DMS153 (cell line): Measurements from ENCODE around the gene PHYHIPL.

ENCODE experiments used
- DNase-seq: peaks from one replicate; lab custom pipeline; 2025; lab: John Stamatoyannopoulos, UW

The PHYHIPL gene

DNA sequence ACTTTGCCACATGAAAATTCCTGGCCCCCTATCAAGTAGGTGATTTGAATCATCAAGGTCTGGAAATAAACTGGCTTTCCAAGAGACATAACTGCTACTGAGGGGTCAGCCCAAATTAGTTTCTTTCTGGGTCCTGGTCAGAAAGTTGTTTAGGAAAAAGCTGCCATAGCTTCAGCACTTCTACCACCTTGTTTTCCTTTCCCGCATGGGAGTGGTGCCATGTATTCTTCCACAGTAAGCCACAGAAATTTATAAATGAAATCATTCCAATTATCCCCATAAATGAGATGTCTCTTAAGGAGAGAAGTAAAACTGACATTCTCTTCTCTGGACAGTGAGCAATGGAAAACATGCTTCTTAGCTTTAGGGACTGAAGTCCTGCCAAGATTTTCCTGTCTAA lies 80.8 kb downstream of the PHYHIPL start:
- no peak for DNase-seq

DNA sequence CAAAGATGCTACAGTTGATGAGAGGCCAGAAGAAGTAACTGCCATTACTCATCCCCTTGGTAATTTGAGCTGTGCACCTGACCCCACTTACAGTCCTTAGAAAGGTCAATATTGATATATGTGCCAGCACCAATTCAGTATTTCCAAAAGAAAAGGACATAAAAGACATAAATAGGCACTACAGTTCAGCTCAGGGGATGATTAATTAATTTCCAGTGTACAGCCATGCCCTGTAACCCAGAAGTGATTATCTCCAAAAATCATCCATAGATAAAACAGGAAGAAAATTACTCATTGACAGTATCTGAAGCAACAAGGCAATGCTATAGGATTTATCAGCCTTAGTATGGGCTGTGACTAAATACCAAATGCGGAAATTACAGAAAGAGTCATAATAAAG lies 82.4 kb downstream of the PHYHIPL start:
- DNase-seq, result peak; percentile 64

DNA sequence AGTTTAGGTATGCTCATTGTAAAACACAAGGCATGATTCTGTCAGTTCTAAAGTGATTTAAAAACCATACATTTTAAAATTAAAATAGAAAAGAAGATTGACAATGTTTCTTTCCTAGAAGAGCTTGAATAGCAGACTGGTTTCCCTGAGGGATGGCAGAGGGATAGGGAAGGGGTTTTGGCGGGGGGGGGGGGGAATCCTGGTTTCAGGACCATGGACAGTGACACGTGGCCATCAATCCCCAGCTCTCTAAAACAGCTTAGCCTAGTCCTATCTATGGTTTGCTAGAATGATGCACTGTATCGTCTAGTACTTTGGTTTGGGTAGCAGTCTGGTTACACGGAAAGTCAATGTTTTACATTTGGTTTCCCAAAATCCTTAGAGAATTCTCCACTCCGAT lies 88.7 kb downstream of the PHYHIPL start:
- no peak for DNase-seq

DNA sequence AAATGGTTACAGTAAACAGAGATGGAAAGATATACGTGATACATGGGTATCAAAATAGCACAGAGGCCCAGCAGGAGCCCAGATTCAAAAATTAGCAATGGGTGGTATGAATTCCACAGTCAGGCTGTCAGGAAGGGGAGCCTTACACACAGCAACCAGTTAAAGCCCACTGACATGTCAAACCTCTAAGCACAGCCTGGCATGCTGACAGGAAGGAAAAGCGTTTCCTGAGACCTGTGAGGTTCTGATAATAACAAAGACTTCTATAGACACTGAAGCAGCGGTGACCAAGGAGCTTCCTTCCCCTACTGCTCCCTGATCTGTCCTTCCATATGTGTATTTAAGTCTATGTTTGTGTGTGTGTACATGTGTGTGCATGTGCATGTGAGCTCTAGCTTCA lies 89.9 kb downstream of the PHYHIPL start:
- DNase-seq, result no peak

DNA sequence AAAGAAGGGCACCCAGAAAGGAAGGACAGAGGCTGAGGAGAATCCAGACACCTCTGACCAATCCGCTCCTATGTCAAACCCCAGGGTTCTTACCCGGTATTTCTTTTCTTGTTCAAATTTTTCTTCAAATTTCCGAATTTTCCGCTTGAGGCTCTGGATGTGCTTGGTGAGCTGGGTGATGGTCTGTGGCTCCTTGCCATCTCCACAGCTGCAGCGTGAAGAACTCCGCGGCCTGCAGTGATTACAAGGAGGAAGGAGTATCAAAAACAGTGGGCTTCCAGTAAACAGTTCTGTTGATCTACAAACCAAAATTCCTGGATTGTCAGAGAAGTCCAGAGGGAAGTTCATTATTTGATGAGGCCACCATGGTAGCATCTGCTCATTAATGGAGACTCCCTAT lies 92.0 kb downstream of the PHYHIPL start:
- no peak for DNase-seq

DNA sequence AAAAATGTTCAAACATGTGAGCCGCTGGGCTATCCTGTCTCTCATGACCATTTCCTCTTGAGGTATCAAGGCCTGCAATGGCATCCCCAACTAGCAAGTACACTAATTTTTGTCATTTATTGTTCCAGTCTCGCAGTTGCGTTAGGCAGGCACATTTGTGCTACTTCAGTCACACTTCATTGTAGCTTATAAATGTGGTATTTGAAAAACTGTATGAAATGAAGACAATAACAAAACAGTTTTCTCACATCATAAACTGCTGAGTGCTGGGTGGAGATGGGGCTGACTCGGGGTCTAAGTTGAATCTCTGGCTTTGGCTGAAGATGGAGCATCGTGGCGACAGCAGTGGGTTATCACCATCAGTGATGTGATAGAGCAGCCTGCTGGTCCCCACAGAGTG lies 93.2 kb downstream of the PHYHIPL start:
- no peak for DNase-seq

DNA sequence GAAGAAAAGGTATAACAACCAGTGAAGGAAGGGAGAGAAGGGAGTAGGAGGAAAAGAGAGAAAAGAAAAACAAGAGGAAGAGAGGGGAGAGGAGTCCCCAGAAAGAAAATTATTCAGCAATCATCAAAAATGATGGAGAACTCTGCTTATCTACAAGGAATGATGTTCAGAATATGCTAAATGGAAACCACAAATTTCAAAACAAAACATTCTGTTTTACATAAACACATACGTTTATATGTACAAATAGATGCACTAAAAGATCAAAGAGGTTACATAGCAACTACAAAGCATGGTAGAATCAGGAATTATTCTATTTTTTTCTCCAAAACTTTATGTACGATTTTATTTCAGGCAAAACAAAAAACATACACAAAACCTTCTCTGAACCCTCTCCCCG lies 94.0 kb downstream of the PHYHIPL start:
- no peak for DNase-seq

DNA sequence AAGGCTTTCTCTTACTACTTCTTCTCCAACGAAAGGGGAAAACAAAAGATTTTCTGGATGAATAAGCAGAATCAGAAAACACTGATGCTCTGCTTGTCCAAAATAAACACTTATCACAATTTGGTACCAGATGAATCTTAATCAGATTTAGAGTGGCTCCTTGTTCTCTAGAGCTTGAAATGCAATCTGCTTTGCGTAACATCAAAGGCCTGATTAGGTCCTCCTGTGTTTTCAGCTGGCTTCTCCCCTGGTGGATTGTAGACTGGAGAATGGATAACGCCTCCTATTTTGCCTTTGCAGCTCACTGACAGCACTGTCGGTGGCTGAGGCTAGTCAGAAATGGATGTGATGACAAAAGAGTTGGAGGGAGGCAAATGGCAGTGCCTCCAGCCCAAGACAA lies 94.7 kb downstream of the PHYHIPL start:
- DNase-seq, result no peak

DNA sequence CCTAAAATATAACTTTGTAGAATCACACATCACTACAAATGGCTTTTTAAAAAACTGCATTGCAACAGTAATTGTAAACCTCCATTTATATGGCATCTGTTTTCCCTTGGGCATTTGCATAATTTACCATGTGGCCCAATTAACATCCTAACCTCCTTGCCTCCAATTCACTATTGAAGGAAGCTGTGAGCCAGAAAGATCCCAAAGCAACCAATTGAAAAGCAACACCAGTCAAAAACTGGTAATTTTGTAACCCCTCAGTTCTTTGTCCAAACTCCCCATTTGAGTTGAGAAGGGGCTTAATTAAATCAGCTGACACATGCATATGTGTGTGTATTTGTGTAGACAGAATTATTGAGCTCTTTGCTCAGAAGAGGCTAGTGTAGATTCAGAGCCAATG lies 95.6 kb downstream of the PHYHIPL start:
- no peak for DNase-seq

DNA sequence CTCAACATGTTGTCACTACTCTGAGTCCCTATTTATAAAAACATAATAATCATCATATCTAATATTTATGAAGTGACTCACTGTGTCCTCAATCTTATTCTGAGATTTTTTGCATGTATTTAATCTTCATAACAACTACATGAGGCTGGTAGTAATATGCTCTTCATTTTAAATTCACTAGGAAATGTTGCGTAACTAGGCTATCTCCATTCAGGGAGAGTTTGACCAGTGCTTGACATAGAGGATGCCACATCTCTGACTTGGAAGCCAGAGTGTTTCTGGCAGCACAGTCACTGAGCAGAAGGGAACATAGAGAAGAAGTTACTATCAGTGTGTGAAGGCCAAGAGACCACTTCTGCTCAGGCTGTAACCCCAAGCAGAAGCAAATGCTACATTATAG lies 97.0 kb downstream of the PHYHIPL start:
- no peak for DNase-seq

DNA sequence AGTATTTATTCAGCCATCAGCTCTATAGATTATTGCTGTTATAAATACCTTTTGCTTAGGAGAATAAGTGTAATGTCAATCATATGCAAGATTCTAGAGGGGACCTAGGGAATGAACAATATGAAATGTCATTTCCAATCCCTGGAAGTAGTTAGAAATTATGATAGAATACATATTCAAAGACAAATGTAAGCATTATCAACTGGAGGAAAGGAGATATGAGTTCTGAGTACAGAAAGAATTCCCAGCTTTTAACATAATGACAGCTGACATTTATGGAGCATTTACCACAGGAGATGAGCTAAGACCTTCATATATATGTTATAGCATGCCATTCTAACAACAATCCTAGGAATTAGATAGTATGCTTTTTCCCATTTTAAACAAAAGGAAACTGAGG lies 99.7 kb downstream of the PHYHIPL start:
- no peak for DNase-seq

DNA sequence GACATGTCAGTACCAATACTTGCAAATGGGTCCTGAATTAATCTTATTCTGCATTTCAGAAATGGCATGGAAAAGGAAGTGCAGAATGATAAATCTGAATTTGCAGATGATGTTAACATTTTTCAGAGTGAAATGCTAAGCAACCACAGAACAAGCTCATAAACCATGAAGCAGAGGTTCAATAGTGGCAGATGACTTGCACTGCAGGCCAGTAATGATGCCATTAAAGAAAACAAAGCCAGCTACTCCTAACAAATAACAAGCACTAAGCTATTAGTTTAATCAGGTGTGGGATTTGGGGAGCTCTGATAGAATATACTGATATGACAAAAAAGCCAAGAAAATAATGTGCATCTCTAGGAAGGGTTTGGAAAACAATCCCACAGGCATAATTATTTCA lies 100.5 kb downstream of the PHYHIPL start:
- DNase-seq, result peak; percentile 10

DNA sequence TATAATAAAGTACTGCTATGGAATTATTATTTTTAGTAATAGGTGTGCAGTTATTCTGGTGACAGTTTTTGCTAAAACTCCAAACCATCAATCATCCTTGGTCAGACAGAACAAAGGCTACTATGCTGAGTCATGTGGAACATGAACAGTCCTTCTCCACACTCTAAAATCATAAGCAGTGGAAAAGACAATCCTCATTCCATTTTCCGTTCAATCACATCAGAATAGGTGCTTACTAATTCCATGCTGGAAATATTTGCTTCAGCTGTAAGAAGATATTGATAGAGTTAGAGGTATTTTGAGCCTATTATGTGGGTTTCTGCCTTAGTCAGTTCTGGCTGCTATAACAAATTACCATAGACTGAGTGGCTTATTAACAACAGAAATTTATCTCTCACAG lies 103.0 kb downstream of the PHYHIPL start:
- DNase-seq, result no peak

DNA sequence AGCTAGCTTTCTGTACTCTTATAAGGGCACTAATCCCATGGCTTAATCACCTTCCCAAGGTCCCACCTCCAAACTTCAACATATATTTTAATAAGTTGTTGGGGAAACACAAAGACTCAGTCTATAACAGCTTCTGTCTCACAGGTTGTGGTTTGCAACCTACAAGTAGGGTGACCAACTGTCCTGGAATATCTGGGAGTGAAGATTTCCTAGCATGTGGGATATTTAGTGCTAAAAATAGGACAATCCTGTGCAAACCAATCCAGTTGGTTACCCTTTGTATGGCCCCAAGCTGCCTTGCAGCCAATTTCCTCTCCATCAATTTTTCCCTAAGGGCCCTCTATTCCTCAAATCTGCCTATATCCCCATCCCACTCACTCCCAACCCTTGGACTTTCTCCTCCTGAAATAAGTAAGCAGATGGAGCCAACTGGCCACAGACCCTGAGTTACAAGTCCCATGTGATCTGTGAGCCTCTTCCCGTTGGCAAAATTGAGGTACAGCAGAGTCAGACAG lies 103.6 kb downstream of the PHYHIPL start:
- DNase-seq, result no peak

DNA sequence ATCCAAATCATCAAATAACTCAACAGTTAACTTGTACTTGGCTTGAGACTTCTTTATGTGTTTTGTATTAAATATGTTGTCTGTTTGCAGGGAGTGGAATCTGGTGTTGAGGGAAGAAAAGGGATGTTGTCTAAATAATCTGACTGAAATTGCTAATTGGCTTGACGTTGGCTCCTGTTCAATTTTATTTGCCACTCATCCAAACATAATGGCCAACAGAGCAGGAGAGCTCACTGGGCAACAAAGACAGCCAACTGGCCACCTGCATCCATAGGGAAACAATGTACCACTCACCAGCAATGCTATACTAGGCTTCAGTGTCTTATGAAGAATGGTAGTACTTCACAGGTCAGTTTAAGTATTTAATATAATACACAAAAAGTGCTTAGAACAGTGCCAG lies 105.4 kb downstream of the PHYHIPL start:
- DNase-seq, result no peak

DNA sequence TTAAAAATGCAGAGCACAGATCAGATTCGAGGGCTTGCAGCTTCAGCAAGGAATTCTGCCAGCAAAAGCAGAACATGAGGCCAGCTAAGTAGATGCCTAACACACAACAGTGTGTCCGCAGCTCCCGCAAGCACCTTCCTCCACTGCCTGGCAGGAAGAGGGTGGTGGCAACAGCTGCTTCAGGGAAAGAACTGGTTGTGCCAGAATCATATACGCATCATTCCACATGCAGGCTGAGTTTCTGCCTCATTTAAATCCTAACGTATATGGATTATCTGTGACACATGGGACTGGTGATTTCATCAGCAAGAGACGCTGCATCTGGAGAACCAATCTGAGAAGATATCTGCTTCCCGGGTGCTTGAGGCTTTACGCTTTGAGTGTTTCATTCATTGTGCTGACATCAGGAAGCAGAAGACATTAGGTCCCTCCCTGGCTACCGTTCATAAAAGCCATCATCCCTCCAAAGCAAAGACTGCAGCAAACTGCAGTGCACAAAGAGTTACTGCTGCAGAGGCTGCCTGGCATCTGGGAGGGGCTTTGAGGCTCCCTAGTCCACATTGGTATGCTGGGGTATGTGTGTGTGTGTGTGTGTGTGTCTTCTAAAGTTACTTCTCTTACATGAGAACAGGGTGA lies 107.1 kb downstream of the PHYHIPL start:
- peak; percentile 42 for DNase-seq

DNA sequence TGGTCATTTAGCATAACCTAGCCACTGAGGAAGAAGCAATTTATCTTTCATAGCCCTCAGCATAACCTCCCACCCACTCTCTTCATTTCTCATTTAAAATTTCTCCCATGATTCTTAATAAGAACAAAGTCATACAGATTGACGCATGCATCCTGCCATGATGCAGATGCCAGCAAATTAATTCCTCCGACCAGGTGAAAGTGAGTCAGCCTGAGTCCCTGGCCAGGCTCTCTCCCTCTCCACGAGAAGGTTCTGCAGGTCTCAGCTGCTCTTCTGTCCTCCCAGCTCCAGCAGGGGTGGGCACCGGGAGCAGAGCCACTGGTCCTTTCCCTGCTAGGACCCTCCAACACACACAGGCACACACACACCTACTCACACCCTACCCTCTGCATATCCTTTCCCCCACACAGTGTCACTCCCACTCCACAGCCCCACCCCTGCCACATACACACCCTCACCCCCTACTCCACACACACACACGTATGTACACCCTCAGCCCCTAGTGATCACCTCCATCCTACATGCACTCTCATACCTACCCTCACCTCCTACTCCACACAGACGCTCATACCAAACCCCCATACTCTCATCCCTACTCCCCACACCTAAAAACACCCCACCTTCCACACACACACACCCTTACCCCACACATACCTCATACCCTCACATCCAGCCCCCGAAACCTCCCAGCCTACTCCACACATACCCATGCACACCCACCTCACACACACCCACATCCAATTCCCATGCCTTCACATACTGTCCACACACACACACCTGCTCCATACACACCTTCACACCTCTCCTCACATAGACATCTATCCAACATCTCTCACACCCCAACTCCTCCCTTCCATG lies 107.9 kb downstream of the PHYHIPL start:
- DNase-seq, result no peak

DNA sequence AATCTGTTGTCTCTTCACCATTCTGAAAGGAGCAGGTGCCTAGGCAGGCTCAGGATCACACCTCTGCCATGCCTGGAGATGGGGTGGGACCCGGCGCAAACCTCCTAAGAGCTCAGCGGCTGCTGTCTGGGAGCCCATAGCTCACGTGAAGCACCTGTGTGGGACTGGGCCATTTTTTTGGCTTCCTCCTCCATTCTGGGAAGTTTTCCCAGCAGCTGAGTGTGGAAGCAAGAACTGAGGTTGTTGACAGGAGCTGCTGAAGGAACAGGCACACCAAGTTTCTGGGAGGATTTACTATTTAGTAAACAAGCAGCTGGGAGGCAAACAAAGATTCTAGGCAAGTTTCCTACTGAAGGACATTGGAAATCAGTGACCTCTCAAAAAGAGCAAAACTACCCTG lies 108.6 kb downstream of the PHYHIPL start:
- no peak for DNase-seq

DNA sequence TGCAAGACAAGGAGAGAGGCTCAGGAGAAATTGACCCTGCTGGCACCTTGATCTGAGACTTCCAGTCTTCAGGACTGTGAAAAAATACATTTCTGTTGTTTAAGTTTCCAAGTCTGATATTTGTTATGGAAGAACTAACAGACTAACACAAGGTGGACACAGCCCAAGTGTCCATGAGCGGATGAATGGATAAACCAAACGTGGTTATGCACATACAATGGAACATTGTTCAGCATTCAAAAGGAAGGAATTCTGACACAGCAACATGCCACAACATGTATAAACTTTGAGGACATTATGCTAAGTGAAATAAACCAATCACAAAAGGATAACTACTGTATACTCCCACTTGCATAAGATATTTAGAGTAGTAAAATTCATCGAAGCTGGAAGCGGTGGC lies 109.4 kb downstream of the PHYHIPL start:
- no peak for DNase-seq

DNA sequence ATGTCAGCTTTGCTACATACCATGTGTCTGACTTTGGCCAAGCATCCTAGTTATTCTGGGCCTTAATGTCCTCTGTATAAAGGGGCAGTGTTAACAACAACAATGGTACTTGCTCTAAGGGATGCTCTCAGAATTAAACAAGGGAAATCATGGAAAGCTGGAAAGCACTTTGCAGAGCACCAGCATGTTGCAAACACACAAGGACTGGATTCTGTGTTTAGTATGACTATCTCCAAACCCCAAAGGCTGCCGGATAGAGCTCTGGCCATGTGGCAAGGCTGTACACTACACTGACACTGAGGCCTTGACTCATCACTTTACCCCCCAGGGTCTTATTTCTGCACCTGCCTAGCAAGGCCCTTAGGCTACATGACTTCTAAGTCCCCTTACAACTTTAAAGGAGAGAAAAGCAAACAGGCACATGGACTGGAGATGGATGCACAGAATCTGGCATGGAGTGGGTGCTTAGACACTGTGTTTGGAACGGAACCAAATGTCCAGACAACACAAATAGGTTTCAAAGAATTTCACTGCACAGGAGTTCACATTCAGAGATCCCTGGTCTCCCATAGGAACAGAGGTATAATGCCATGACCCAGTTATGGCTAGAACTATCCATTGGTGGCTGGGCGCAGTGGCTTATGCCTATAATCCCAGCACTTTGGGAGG lies 111.3 kb downstream of the PHYHIPL start:
- no peak for DNase-seq

DNA sequence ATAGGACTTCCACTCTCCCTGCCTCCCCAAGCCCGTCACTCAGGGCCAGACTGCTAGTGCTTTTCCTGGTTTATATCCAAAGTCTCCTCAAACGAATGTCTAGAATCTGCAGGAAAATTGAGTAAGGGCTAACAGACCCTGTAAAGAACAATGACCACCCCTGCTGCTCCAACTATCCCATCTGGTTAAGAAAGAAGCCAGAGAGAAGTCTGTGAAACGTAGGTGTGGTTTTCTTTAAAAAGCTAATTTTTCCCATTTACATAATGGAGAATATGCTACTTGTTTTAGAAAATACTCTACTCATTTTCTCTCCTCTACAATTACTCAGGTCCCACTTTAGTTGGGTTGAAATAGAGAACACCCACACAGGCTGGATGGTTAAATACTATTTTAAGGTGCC lies 113.4 kb downstream of the PHYHIPL start:
- DNase-seq, result no peak

DNA sequence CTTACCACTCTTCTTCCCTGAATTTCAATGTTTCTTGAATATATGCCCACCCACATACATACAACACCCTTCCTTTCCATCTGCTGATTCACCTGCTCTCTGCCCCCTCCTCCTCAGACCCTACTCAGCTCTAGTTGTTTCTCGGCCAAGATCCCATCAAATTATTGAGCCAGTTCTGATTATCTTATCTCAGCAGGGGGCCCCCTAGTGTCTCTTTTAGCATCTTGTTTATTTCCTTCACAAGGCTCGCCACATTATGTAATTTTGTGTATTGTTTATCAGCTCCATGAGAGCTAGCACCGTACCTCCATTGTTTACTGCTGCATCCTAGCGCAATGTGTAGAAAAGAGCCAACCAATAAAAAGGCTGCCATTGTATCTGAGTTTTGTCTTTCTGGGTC lies 114.0 kb downstream of the PHYHIPL start:
- DNase-seq, result no peak
